Nephron (organoid): ENCODE data around the gene PLA2G1B.

ENCODE experiments used
- H3K27ac Mint-ChIP-seq, 3 experiments: 2 replicates each; pipeline ENCODE4 v1.8.0; 2020; ENCODE audit warnings: mixed read lengths in 3 of 3, mild to moderate bottlenecking in 2 of 3, moderate library complexity in 1 of 3
- H3K27me3 Mint-ChIP-seq: 2 replicates; pipeline ENCODE4 v1.8.0; 2021; ENCODE audit warnings: low read depth, mild to moderate bottlenecking, moderate library complexity, mixed read lengths
- H3K36me3 Mint-ChIP-seq: 2 replicates; pipeline ENCODE4 v1.8.0; 2020; ENCODE audit warnings: low read depth, mixed read lengths
- H3K4me1 Mint-ChIP-seq: 2 replicates; pipeline ENCODE4 v1.8.0; 2020; ENCODE audit warnings: mixed read lengths
- H3K4me3 Mint-ChIP-seq, 3 experiments: 2 replicates each; pipeline ENCODE4 v1.8.0; 2020; ENCODE audit warnings: mild to moderate bottlenecking in 3 of 3, mixed read lengths in 3 of 3, moderate library complexity in 2 of 3
- H3K9me3 Mint-ChIP-seq: 2 replicates; pipeline ENCODE4 v1.8.0; 2020; ENCODE audit warnings: mixed read lengths
- TF ChIP-seq, protein P1 (sequence below), 3 experiments: fragments of 200-600 bp; sonication (generic); IDR thresholded peaks; one replicate each; pipeline ENCODE4 v1.5.0; 2021; ENCODE audit warnings: antibody characterized with exemption in 3 of 3; ENCODE audit not compliant: unreplicated experiment in 3 of 3

The PLA2G1B gene

DNA sequence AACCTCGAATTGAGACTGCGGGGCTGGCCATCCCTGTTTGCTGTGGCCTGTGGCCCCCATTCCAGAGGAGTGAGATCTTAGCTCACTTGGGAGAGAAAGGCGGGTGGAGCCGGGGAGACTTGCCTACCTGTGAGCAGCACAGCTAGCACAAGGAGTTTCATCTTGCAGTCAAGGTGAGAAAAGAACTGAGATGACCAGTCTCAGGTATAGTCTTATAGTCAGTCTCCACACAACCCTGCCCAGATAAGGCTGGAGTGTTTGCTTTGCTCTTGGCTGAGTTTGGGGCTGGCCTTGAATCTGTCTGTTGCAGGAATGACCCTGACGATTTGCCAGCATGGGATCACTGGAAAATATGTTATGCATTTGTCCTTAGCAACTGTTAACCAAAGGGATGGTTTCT, at the start of gene PLA2G1B:
TSS of gene PLA2G1B (minus strand) at position 187 of the 400 bp plus-strand sequence. CDS start at position 161, 26 bp downstream.
- H3K4me1 Mint-ChIP-seq, result peaks cover 5% of the 10 kb centered on the region
- TF ChIP-seq, protein P1, sequence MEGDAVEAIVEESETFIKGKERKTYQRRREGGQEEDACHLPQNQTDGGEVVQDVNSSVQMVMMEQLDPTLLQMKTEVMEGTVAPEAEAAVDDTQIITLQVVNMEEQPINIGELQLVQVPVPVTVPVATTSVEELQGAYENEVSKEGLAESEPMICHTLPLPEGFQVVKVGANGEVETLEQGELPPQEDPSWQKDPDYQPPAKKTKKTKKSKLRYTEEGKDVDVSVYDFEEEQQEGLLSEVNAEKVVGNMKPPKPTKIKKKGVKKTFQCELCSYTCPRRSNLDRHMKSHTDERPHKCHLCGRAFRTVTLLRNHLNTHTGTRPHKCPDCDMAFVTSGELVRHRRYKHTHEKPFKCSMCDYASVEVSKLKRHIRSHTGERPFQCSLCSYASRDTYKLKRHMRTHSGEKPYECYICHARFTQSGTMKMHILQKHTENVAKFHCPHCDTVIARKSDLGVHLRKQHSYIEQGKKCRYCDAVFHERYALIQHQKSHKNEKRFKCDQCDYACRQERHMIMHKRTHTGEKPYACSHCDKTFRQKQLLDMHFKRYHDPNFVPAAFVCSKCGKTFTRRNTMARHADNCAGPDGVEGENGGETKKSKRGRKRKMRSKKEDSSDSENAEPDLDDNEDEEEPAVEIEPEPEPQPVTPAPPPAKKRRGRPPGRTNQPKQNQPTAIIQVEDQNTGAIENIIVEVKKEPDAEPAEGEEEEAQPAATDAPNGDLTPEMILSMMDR (IDR thresholded peaks at IDR 0.05; ENCODE audit: unreplicated experiment in 3 of 3), result no peak
- H3K4me3 Mint-ChIP-seq, result peak within 1 kb of the TSS in 1 of 3 experiments; percentile 34
- H3K36me3 Mint-ChIP-seq, result no peaks in the 10 kb centered on the region
- H3K9me3 Mint-ChIP-seq, result no peaks in the 10 kb centered on the region
- peaks cover 17% of the 10 kb centered on the region for H3K27me3 Mint-ChIP-seq
- H3K27ac Mint-ChIP-seq, result no peak within 1 kb of the TSS

DNA sequence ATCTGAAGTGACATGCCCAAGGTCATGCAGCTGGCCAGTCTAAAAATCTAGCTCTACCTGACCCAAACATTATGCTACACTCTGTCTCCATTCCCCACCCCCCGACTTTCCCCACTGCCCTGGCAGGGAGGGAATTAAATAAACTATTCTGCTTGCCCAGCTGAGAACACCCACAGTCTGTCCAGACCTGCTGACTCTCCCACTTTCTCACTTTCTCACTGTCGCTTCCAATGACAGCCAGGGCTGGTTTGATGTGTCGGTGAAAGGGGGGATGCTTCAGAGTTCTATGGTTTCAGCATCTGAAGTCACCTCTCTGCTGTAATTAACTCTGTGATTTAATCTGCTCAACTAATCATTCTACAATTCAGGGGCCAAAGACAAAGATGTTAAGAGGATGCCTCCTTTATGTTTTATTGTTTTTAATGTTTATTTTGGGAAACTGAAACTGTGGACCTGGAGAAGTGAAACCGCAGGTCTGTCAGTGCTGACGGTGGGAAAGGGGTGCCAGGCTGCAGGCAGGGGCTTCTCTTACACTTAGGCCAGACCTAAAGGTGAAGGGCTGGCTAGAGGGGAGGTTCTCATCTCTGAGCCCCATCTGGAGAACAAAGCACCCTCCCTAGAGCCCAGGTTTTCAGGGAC, 49.5 kb upstream of the PLA2G1B start:
- TF ChIP-seq, protein P1 (IDR thresholded peaks at IDR 0.05; ENCODE audit: unreplicated experiment in 3 of 3), result no peak
- Mint-ChIP-seq H3K27ac (peak overlapping the region in 1 of 3 experiments; percentile 16), H3K4me1 (peaks cover 4% of the 10 kb centered on the region), H3K36me3 (no peaks in the 10 kb centered on the region), H3K27me3 (peaks cover 40% of the 10 kb centered on the region), H3K4me3 (no peak overlapping the region), H3K9me3 (no peaks in the 10 kb centered on the region)

DNA sequence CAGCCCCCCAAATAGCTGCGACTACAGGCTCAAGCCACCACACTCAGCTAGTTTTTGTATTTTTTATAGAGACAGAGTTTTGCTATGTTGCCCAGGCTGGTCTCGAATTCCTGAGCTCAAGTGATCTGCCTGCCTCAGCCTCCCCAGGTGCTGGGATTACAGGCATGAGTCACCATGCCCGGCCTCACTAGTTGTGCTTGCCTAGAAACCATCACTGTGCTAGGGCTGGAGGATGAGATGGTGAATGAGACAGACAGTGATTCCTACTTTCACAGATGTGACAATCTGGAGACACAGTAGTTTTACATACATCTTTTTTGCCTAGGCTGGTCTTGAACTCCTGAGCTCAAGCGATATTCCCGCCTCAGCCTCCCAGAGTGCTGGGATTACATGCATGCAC, 48.8 kb upstream of the PLA2G1B start:
- H3K27ac Mint-ChIP-seq, result no peak overlapping the region
- H3K9me3 Mint-ChIP-seq, result no peaks in the 10 kb centered on the region
- peaks cover 47% of the 10 kb centered on the region for H3K27me3 Mint-ChIP-seq
- TF ChIP-seq, protein P1 (IDR thresholded peaks at IDR 0.05; ENCODE audit: unreplicated experiment in 3 of 3), result no peak
- peaks cover 4% of the 10 kb centered on the region for H3K4me1 Mint-ChIP-seq
- no peaks in the 10 kb centered on the region for H3K36me3 Mint-ChIP-seq
- H3K4me3 Mint-ChIP-seq, result no peak overlapping the region

DNA sequence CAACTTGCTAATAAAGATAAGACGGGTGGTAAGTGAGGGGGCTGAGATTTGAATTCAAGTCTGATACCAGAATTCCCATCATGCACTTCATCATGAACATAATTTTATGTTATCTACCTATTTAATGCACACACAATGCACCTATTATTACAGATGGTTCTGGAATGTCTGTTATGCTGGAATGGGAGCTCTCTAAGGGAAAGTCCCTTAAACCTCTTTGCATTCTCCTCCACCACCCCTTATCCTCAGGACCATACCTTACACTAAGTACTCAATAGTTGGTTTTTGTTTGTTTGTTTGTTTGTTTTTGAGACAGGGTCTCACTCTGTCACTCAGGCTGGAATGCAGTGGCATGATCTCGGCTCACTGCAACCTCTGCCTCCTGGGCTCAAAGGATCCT, 48.4 kb upstream of the PLA2G1B start:
- TF ChIP-seq, protein P1 (IDR thresholded peaks at IDR 0.05; ENCODE audit: unreplicated experiment in 3 of 3), result no peak

GRCh38 chr12:120373683-120374082, 46.1 kb upstream of the PLA2G1B start:
- H3K9me3 Mint-ChIP-seq, result no peaks in the 10 kb centered on the region
- peaks cover 13% of the 10 kb centered on the region for H3K4me1 Mint-ChIP-seq
- TF ChIP-seq, protein P1 (IDR thresholded peaks at IDR 0.05; ENCODE audit: unreplicated experiment in 3 of 3), result no peak
- H3K36me3 Mint-ChIP-seq, result no peaks in the 10 kb centered on the region
- peaks cover 65% of the 10 kb centered on the region for H3K27me3 Mint-ChIP-seq
- no peak overlapping the region for H3K4me3 Mint-ChIP-seq
- no peak overlapping the region for H3K27ac Mint-ChIP-seq

More for the DNA sequence above, 48.4 kb upstream of the PLA2G1B start:
- peaks cover 50% of the 10 kb centered on the region for H3K27me3 Mint-ChIP-seq
- H3K4me1 Mint-ChIP-seq, result peaks cover 4% of the 10 kb centered on the region
- no peak overlapping the region for H3K27ac Mint-ChIP-seq
- H3K4me3 Mint-ChIP-seq, result no peak overlapping the region
- no peaks in the 10 kb centered on the region for H3K36me3 Mint-ChIP-seq
- H3K9me3 Mint-ChIP-seq, result no peaks in the 10 kb centered on the region
